ENCODE data around the gene ALG12. TPM values are rescaled to one million over a fixed set of nuclear protein-coding genes. Genes with fewer than 3 reads are reported as not detected.
A peak's percentile ranks its signal among the peaks of the same experiment; 100 is the strongest.

The ALG12 gene
- total RNA-seq, 1 experiment from 2014 or later = 32.9 TPM

- H3K36me3 ChIP-seq (replicated peaks; ENCODE audit: control insufficient read depth, insufficient read depth, low read length) = no peaks in the 10 kb centered on the region
Measured at GRCh38 chr22:49943771-49944398, 25.6 kb upstream of the ALG12 start.

DNA sequence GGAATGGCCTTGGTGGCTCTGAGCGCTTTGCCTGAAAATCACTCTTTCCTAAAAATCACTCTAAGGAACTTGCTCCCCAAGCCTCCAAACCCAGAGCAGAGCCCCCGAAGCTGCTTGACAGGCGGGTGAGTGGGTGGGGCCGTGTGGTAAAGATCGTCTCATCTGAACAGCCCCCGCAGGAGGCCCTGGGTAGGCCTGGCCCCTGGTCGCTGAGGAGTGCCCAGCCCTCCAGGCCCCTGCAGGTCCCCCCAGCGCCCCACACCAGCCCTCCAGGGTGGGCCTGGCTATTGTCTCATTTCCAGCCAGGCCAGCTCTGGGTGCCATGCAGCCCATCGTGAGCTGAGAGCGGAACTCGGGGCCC lies 25.1 kb upstream of the ALG12 start:
- no peak for DNase-seq
- no peaks in the 10 kb centered on the region for H3K27me3 ChIP-seq (ENCODE audit: control insufficient read depth, insufficient read depth, low read length)
- H3K4me3 ChIP-seq (ENCODE audit: insufficient read depth, low read depth, low read length) = no peak overlapping the region
- no peaks in the 10 kb centered on the region for H3K36me3 ChIP-seq (replicated peaks; ENCODE audit: control insufficient read depth, insufficient read depth, low read length)

More at GRCh38 chr22:49943771-49944398, 25.6 kb upstream of the ALG12 start:
- Histone ChIP-seq H3K4me3 (ENCODE audit: insufficient read depth, low read depth, low read length) (no peak overlapping the region), H3K27me3 (ENCODE audit: control insufficient read depth, insufficient read depth, low read length) (no peaks in the 10 kb centered on the region)
- no peak for DNase-seq

GRCh38 chr22:49942565-49943404 lies 24.5 kb upstream of the ALG12 start:
- Histone ChIP-seq H3K4me3 (ENCODE audit: insufficient read depth, low read depth, low read length) (no peak overlapping the region), H3K27me3 (ENCODE audit: control insufficient read depth, insufficient read depth, low read length) (no peaks in the 10 kb centered on the region), H3K36me3 (replicated peaks; ENCODE audit: control insufficient read depth, insufficient read depth, low read length) (no peaks in the 10 kb centered on the region)
- DNase-seq = peak; percentile 79

DNA sequence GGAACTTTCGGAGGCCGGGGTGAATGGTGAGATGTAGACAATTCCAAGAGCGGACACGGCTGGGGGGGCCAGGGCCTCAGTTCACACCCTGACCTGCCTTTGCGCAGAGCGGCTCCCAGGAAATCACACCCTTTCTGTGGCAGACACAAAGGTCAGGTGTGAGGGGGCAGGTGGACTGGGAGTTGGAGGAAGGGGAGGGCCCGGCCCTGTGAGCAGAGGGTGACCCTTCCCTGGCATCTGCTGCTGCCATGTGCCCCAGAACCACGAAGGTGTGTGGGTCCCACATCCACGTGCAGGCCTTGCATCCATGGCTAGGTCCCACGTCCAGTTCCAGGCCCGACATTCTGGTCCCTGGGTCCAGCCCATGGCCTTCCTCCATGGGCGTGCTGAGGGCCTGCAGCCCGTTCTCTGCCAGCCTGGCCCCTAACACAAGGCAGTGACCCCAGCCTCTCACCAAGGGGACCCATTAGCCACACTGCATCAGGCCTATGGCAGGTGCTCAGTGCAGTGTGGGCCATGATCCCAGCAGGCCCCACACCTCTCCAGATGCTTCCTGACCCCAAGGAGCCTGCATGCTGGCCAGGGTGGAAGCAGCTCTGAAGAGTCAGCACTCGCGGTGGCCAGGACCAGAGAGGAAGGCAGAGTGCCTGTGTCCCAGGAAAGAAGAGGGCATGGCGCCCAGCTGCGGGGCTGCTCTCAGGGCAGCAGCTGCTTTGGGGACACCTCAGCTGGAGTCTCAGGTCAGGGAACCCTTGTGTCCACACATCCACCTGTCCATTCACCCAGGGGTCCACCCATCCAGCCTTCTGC lies 23.5 kb upstream of the ALG12 start:
- no peak for DNase-seq

DNA sequence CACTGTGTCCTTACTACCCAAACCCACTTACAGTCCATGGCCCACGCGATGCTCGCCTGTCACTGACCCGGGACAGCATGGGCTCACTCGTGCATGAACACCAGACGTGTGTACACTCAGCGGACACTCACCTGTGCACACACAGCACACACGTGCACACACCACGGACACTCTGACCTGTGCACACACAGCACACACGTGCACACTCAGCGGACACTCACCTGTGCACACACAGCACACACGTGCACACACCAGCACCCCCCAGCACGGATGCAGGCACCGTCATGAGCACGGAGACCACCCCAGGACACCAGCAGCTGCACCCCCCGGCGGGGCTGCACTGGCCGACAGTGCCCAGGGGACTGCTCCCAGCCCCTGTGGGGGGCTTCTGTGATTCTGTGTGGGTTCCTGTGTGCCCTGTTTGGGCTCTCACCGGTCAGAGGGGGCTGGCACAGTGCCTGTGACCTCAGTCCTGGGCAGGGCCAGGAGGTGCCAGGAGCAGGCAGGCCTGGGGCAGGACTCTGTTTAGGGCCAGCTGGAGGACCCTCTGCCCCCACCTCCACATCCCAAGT lies 20.4 kb upstream of the ALG12 start:
- H3K36me3 ChIP-seq (replicated peaks; ENCODE audit: control insufficient read depth, insufficient read depth, low read length) = no peaks in the 10 kb centered on the region
- H3K27me3 ChIP-seq (ENCODE audit: control insufficient read depth, insufficient read depth, low read length) = no peaks in the 10 kb centered on the region
- DNase-seq = no peak
- H3K4me3 ChIP-seq (ENCODE audit: insufficient read depth, low read depth, low read length) = no peak overlapping the region

More for the DNA sequence above, 23.5 kb upstream of the ALG12 start:
- Histone ChIP-seq H3K4me3 (ENCODE audit: insufficient read depth, low read depth, low read length) (no peak overlapping the region), H3K36me3 (replicated peaks; ENCODE audit: control insufficient read depth, insufficient read depth, low read length) (no peaks in the 10 kb centered on the region), H3K27me3 (ENCODE audit: control insufficient read depth, insufficient read depth, low read length) (no peaks in the 10 kb centered on the region)

DNA sequence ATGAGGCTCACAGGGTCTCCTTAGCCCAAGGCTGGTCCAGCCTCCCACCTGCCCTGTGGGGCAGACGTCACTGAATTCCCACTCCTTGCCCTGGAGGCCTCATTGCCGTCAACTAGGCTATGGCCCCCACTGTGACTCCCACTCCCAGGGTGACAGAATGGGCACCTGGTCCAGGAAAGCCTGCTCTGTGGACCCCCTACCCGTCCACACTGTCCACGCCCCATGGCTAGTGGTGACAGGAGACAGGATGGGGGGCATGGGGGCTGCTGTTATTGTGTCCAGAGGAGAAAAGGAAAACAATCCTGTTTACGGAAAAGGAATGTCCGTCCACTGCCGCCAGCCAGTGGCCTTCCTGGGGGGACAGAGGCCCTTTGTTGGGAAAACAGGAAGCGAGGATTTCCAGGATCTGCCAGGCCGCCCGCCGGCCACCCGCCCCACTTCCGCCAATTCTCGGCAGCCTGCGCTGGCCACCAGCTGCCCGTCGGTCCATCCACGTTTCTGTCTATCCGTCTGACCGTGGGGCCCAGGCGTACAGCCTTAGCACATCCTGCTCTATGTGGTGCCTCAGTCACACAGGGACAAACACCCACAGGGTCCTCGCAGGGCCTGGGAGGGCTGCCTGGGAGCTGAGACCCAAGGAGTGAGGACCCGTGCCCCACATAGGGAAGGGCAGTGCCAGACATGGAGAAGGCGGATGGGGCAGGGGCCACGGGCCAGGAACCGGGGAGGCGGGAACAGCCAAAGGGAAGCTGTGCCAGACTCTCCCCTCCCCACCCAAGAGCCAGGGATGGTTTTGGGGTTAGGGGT lies 19.7 kb upstream of the ALG12 start:
- Histone ChIP-seq H3K27me3 (ENCODE audit: control insufficient read depth, insufficient read depth, low read length) (no peaks in the 10 kb centered on the region), H3K36me3 (replicated peaks; ENCODE audit: control insufficient read depth, insufficient read depth, low read length) (no peaks in the 10 kb centered on the region)
- peak; percentile 46 for DNase-seq

DNA sequence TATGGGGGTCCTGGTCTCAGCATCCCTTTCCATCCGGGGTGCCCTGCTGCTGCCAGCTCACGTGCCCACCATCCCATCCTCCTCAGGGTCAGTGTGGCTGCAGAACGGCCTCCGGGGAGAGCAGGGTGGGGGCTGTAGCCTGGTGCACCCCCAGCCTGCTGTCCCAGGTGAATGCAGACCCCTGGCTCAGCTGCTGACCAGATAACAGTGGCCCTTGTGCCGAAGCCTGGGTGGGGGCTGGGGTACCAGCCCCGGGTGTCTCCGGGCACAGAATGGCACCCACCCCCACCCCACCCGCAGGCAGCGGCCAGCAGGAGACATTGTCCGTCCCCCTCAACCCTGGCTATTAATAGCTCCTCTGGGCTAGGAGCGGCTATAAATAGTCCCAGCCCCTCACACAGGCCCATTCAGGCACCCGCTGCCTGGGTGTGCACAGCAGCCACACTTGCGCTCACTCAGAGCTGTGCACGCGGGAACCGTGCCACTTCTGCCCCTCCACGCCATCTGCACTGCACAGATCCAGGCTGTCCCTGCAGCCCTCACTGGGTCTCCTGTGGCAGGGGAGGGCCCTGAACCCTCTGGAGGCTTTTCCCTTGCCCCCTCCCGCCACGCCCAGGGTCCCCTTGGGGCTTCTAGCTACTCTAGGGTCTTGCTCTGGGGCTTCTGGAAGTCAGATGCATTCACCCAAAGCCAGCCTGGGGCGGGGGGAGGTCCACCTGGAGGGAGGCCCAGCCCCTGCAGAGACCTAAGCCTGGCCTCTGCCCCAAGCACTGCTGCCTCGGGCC lies 18.9 kb upstream of the ALG12 start:
- Histone ChIP-seq H3K4me3 (ENCODE audit: insufficient read depth, low read depth, low read length) (no peak overlapping the region), H3K36me3 (replicated peaks; ENCODE audit: control insufficient read depth, insufficient read depth, low read length) (no peaks in the 10 kb centered on the region), H3K27me3 (ENCODE audit: control insufficient read depth, insufficient read depth, low read length) (no peaks in the 10 kb centered on the region)
- DNase-seq = peak; percentile 57

More for the DNA sequence above, 19.7 kb upstream of the ALG12 start:
- H3K4me3 ChIP-seq (ENCODE audit: insufficient read depth, low read depth, low read length) = no peak overlapping the region

GRCh38 chr22:49936018-49936972 lies 18.1 kb upstream of the ALG12 start:
- DNase-seq = peak; percentile 94
- peak overlapping the region; percentile 49 for H3K4me3 ChIP-seq (ENCODE audit: insufficient read depth, low read depth, low read length)
- no peaks in the 10 kb centered on the region for H3K36me3 ChIP-seq (replicated peaks; ENCODE audit: control insufficient read depth, insufficient read depth, low read length)
- H3K27me3 ChIP-seq (ENCODE audit: control insufficient read depth, insufficient read depth, low read length) = no peaks in the 10 kb centered on the region

DNA sequence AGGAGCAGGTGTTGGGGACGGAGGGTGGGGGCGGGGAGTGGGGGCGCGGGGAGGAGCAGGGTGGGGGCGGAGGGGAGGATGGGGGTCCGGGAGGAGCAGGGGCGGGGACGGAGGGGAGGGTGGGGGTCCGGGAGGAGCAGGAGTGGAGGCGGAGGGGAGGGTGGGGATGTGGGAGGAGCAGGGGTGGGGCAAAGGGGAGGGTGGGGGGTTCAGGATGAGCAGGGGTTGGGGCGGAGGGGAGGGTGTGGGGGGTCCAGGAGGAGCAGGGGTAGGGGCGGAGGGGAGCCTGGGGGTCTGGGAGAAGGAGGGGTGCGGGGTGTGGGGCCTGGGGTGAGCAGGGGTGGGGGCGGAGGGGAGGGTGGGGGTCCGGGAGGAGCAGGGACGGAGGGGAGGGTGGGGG lies 17.3 kb upstream of the ALG12 start:
- Histone ChIP-seq H3K36me3 (replicated peaks; ENCODE audit: control insufficient read depth, insufficient read depth, low read length) (no peaks in the 10 kb centered on the region), H3K27me3 (ENCODE audit: control insufficient read depth, insufficient read depth, low read length) (no peaks in the 10 kb centered on the region), H3K4me3 (ENCODE audit: insufficient read depth, low read depth, low read length) (peak overlapping the region; percentile 49; the same call in 1 of the 2 replicates)
- DNase-seq = peak; percentile 92

DNA sequence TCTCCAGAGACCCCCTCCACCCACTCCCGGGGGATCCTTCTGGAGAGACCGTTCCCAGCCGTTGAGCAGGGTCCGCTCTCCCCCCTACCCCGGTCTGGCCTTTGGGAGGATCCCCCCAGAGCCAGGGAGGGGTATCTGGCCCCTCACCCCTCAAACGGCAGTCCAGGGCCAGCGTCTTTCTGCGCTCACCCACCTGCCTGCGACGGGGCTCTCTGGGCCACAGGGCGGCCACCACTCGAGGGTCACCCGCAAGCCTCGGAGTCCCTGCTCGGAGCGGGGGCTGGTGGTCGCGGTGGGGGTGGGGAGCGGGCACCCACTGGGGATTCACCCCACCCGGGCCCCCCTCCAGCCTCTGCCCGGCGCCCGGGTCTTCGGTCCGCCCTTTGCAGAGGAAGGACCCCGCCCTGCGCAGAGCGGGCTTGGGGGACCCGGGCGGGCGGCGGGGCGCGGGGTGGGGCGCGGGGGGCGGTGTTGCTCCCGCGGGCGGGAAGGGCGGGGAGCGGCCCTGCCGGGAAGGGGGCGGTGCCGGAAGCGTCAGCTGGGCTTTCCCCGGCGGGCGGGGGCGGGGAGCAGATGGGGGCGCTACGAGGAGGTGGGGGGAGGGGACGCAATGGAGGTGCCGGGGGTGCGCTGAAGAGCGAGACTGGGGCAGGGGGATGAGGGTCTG lies 16.8 kb upstream of the ALG12 start:
- DNase-seq = peak; percentile 95
- Histone ChIP-seq H3K36me3 (replicated peaks; ENCODE audit: control insufficient read depth, insufficient read depth, low read length) (no peaks in the 10 kb centered on the region), H3K4me3 (ENCODE audit: insufficient read depth, low read depth, low read length) (peak overlapping the region; percentile 34), H3K27me3 (ENCODE audit: control insufficient read depth, insufficient read depth, low read length) (peaks cover 4% of the 10 kb centered on the region)

GRCh38 chr22:49934160-49934890 lies 16.1 kb upstream of the ALG12 start:
- H3K27me3 ChIP-seq (ENCODE audit: control insufficient read depth, insufficient read depth, low read length) = peaks cover 8% of the 10 kb centered on the region
- H3K4me3 ChIP-seq (ENCODE audit: insufficient read depth, low read depth, low read length) = peak overlapping the region; percentile 34
- peak; percentile 81 for DNase-seq
- no peaks in the 10 kb centered on the region for H3K36me3 ChIP-seq (replicated peaks; ENCODE audit: control insufficient read depth, insufficient read depth, low read length)

All from H7 (cell line).